PC-9 (cell line): Measurements from ENCODE around the gene GPR152. TPM values are rescaled to one million over a fixed set of nuclear protein-coding genes. Genes with fewer than 3 reads are reported as not detected.
A peak's percentile ranks its signal among the peaks of the same experiment; 100 is the strongest.
"Not testable (repeated sequence)": the region's sequence is repeated elsewhere in the genome, so short reads cannot be mapped to it uniquely, and the experiment has no call there.

Experiments
- BruUV-seq: library from RNA; stranded (reverse); fragments of 400-500 nt; replicated peaks from 2 replicates; lab custom pipeline; 2021; lab: Mats Ljungman, UMichigan
- CTCF ChIA-PET: fragments of 300-600 bp; sonication (Branson Sonifier 250); formaldehyde crosslinking; loops from one replicate; lab custom pipeline; 2022; ENCODE audit warnings: antibody characterized with exemption; lab: Charles Lee
- POLR2A ChIA-PET: fragments of 300-600 bp; sonication (Branson Sonifier 250); formaldehyde crosslinking; loops from one replicate; lab custom pipeline; 2022; ENCODE audit warnings: antibody characterized with exemption; ENCODE audit not compliant: unreplicated experiment; lab: Charles Lee
- DNase-seq, 2 experiments: peaks; one replicate each; pipeline versions ENCODE4 v3.0.0 to v3.0.0-alpha.2; 2015 to 2022; ENCODE audit warnings: mixed read lengths in 1 of 2
- H2AFZ ChIP-seq: fragments of 200-600 bp; sonication (generic); 2 replicates; pipeline ENCODE4 v1.8.1; 2017; ENCODE audit warnings: antibody characterized with exemption
- H3F3A ChIP-seq: fragments of 200-600 bp; sonication (generic); 2 replicates; pipeline ENCODE4 v1.8.1; 2017; ENCODE audit warnings: antibody characterized with exemption, mild to moderate bottlenecking, low read depth; ENCODE audit not compliant: insufficient read depth
- H3K27ac ChIP-seq: fragments of 200-600 bp; sonication (generic); 2 replicates; pipeline ENCODE4 v1.6.1; 2016; ENCODE audit warnings: mixed run types
- H3K27me3 ChIP-seq: fragments of 200-600 bp; sonication (generic); 2 replicates; pipeline ENCODE4 v1.6.1; 2016; ENCODE audit warnings: low read depth, mixed run types; ENCODE audit not compliant: insufficient read depth
- H3K36me3 ChIP-seq: fragments of 200-600 bp; sonication (generic); 2 replicates; pipeline ENCODE4 v1.6.1; 2016; ENCODE audit warnings: low read depth, mixed run types
- H3K4me1 ChIP-seq: fragments of 200-600 bp; sonication (generic); replicated peaks from 2 replicates; pipeline ENCODE4 v1.6.1; 2016; ENCODE audit warnings: mixed run types; ENCODE audit not compliant: insufficient read depth
- H3K4me2 ChIP-seq: fragments of 200-600 bp; sonication (generic); 2 replicates; pipeline ENCODE4 v1.6.1; 2017; ENCODE audit warnings: mixed run types
- H3K4me3 ChIP-seq: fragments of 200-600 bp; sonication (generic); 2 replicates; pipeline ENCODE4 v1.6.1; 2016; ENCODE audit warnings: mixed run types
- H3K79me2 ChIP-seq: fragments of 200-600 bp; sonication (generic); 2 replicates; pipeline ENCODE4 v1.6.1; 2017; ENCODE audit warnings: low read depth, mixed run types
- H3K9me2 ChIP-seq: fragments of 200-600 bp; sonication (generic); 2 replicates; pipeline ENCODE4 v1.8.1; 2017; ENCODE audit warnings: mild to moderate bottlenecking; ENCODE audit not compliant: insufficient read depth
- H3K9me3 ChIP-seq: fragments of 200-600 bp; sonication (generic); 2 replicates; pipeline ENCODE4 v1.8.1; 2016; ENCODE audit warnings: low read depth; ENCODE audit not compliant: insufficient read depth
- H4K20me1 ChIP-seq: fragments of 200-600 bp; sonication (generic); 2 replicates; pipeline ENCODE4 v1.8.1; 2017; ENCODE audit not compliant: insufficient read depth
- CTCF ChIP-seq: fragments of 200-600 bp; sonication (generic); conservative IDR thresholded peaks from 2 replicates; pipeline ENCODE4 v1.6.1; 2017; ENCODE audit warnings: mixed run types, antibody characterized with exemption, mild to moderate bottlenecking, moderate library complexity
- EZH2 ChIP-seq: fragments of 200-600 bp; sonication (generic); IDR thresholded peaks from 2 replicates; pipeline ENCODE4 v1.8.0; 2017; ENCODE audit warnings: antibody characterized with exemption, low read depth
- intact Hi-C: fragments of 100-400 bp; cut with micrococcal nuclease; formaldehyde crosslinking; loops from one replicate; pipeline ENCODE4 v1.10.0; 2022; ENCODE audit not compliant: unreplicated experiment
- total RNA-seq: library from RNA; stranded (reverse); gene quantifications from 2 replicates; pipeline ENCODE4 v1.2.3, GENCODE V29; 2021

The GPR152 gene
- total RNA-seq, 1 experiment from 2014 or later, result not detected

GRCh38 chr11:67482275-67482826 lies 29.8 kb upstream of the GPR152 start:
- Histone ChIP-seq H3K4me1 (peaks cover 17% of the 10 kb centered on the region), H3K79me2 (peaks cover 21% of the 10 kb centered on the region), H4K20me1 (no peaks in the 10 kb centered on the region), H3K27ac (peak overlapping the region; percentile 34), H3K4me2 (peak overlapping the region; percentile 86), H3F3A (peaks cover 25% of the 10 kb centered on the region), H3K36me3 (no peaks in the 10 kb centered on the region), H3K4me3 (peak overlapping the region; percentile 61), H3K9me3 (no peaks in the 10 kb centered on the region), H3K27me3 (no peaks in the 10 kb centered on the region), H2AFZ (peak overlapping the region; percentile 88), H3K9me2 (no peaks in the 10 kb centered on the region)
- ChIA-PET CTCF (no interaction called here), POLR2A (interaction anchor here (0.5 to 1.0 kb wide), 4 partner anchors 35 to 193 kb away, joined by 3 to 5 read pairs (median 4); partner anchors contain the start of gene PPP1CA)
- intact Hi-C loops, result loop anchor here (1.0 to 2.0 kb wide), 2 partner anchors 13 to 24 kb away; partner anchors contain the start of gene TMEM134
- TF ChIP-seq EZH2 (no peak), CTCF (no peak)
- BruUV-seq, result TSS peak; percentile 95
- DNase-seq, result peak in 1 of 2 experiments; percentile 5

GRCh38 chr11:67477344-67478050 lies 25.0 kb upstream of the GPR152 start:
- H3K27me3 ChIP-seq, H3K4me1 ChIP-seq, H3K4me3 ChIP-seq, H3K9me2 ChIP-seq, H3K4me2 ChIP-seq, H3K27ac ChIP-seq, intact Hi-C loops, CTCF ChIA-PET, BruUV-seq, H3K79me2 ChIP-seq, H2AFZ ChIP-seq, H3K9me3 ChIP-seq, H4K20me1 ChIP-seq, DNase-seq, H3K36me3 ChIP-seq: not testable (repeated sequence)
- POLR2A ChIA-PET, result interaction anchor here (0.6 to 0.7 kb wide), 2 partner anchors 81 to 123 kb away, joined by 3 to 22 read pairs; no protein-coding TSS in a partner anchor
- H3F3A ChIP-seq, result peaks cover 20% of the 10 kb centered on the region

DNA sequence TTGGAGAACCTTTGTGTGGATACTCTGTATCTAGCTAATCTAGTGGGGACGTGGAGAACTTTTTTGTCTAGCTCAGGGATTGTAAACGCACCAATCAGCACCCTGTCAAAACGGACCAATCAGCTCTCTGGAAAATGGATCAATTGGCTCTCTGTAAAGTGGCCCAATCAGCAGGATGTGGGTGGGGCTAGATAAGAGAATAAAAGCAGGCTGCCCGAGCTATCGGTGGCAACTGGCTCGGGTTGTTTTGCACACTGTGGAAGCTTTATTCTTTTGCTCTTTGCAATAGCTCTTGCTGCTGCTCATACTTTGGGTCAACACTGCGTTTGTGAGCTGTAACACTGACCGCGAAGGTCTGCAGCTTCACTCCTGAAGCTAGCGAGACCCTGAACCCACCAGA lies 24.2 kb upstream of the GPR152 start:
- BruUV-seq, H3K9me3 ChIP-seq, intact Hi-C loops, CTCF ChIA-PET, H3K4me2 ChIP-seq, H3K36me3 ChIP-seq, H3K27ac ChIP-seq, H3K4me1 ChIP-seq, H2AFZ ChIP-seq, H3K4me3 ChIP-seq, H3K27me3 ChIP-seq, H3K79me2 ChIP-seq, POLR2A ChIA-PET, H3K9me2 ChIP-seq, H4K20me1 ChIP-seq: not testable (repeated sequence)
- DNase-seq, result peak in 1 of 2 experiments; percentile 33
- peaks cover 16% of the 10 kb centered on the region for H3F3A ChIP-seq

- H3F3A ChIP-seq, result peaks cover 4% of the 10 kb centered on the region; the same call in 1 of the 2 replicates
- no peak for DNase-seq
- H4K20me1 ChIP-seq, result no peaks in the 10 kb centered on the region
- no peak overlapping the region for H3K4me3 ChIP-seq
- no peak for TF ChIP-seq CTCF
- TF ChIP-seq EZH2, result no peak
- H3K4me1 ChIP-seq, result peaks cover 6% of the 10 kb centered on the region
- H3K4me2 ChIP-seq, result no peak overlapping the region
- H3K9me2 ChIP-seq, result no peaks in the 10 kb centered on the region
- ChIA-PET CTCF (no interaction called here), POLR2A (interaction anchor here (0.6 kb wide), 1 partner anchor 48 kb away, joined by 3 read pairs; no protein-coding TSS in a partner anchor)
- BruUV-seq, result no TSS peak
- H3K27me3 ChIP-seq, result no peaks in the 10 kb centered on the region
- H3K9me3 ChIP-seq, result no peaks in the 10 kb centered on the region
- H3K79me2 ChIP-seq, result peaks cover 9% of the 10 kb centered on the region; the same call in 1 of the 2 replicates
- no peaks in the 10 kb centered on the region for H3K36me3 ChIP-seq
- intact Hi-C loops, result no loop called here
- H3K27ac ChIP-seq, result no peak overlapping the region
- no peak overlapping the region for H2AFZ ChIP-seq
Observed at GRCh38 chr11:67472882-67473281, 20.4 kb upstream of the GPR152 start.
